ENCODE data around the gene SHB.

SHB gene

DNA sequence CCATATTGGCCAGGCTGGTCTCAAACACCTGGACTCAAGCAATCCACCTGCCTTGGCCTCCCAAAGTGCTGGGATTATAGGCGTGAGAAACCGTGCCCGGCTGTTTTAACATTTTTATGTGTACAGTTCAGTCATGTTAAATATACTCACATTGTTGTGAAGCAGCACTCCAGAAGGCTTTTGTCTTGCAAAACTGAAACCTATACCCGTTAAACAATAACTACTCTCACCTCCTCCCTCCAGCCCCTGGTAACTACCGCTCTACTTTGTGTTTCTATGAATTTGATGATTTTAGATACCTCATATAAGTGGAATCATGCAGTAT, 23.1 kb upstream of the SHB start:
- no peak overlapping the region for H3K27ac Mint-ChIP-seq
- no peaks in the 10 kb centered on the region for H3K4me1 Mint-ChIP-seq
- H3K9me3 Mint-ChIP-seq = no peaks in the 10 kb centered on the region
- H3K27me3 Mint-ChIP-seq = peaks cover 2% of the 10 kb centered on the region
- H3K4me3 Mint-ChIP-seq = no peak overlapping the region
- H3K36me3 Mint-ChIP-seq = no peaks in the 10 kb centered on the region

DNA sequence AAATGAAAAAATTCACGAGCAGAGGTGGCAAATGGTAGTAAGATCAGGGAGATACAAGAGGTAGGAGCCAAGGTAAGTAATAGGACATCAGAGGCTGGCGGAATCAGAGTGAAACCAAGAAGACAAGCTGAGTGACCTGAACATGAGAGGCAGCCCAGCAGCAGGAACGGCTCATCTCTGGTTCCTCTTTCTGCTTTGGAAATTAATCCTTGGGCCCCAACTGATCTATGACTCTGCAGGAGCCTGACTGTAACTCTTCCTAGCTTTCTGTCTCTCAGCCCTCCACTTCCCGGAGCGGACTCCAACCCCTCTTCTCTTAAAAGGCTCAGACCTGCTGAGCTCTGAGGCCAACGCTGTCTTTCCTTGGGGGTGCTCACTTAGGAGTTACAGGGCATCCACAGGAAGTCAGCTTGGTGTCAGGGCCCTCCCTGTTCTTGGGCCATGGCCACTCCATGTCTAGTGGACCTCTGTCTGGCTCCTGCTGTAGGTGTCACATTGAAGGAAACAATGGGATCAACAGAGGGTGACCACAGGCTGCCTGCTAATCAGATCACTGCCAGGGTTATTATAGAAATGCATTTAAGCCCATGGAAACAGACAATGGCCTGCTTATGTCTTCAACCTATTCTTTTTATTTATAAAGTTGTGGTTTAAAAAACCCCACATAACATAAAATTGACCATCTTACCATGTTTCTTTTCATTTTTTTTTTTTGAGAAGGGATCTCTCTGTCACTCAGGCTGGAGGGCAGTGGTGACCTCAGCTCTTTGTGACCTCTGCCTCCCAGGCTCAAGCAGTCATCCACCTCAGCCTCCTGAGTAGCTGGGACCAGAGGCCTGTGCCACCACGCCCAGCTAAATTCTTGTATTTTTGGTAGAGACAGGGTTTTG, 22.5 kb upstream of the SHB start:
- Mint-ChIP-seq H3K9me3 (no peaks in the 10 kb centered on the region), H3K27me3 (peaks cover 2% of the 10 kb centered on the region), H3K4me3 (no peak overlapping the region), H3K36me3 (no peaks in the 10 kb centered on the region), H3K4me1 (no peaks in the 10 kb centered on the region), H3K27ac (no peak overlapping the region)

DNA sequence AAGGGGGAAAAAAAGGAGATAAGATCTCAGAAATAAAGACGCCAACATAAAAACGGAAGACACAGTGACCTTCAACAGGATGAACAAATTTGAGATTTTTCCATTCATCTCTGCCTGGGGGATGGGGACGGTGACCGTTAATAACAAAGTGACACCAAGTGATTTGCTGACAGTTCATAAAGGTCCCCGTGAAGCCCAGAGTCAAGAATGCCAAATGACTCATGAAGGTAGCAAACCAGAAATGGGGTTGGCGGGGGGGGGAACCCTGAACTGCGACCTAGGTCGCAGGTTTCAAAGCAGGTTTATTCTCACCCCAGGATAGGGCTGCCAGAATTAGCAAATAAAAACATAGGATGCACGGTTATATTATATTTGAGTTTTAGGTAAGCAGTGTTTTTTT, 21.1 kb upstream of the SHB start:
- no peaks in the 10 kb centered on the region for H3K9me3 Mint-ChIP-seq
- no peak overlapping the region for H3K4me3 Mint-ChIP-seq
- no peaks in the 10 kb centered on the region for H3K36me3 Mint-ChIP-seq
- no peak overlapping the region for H3K27ac Mint-ChIP-seq
- H3K4me1 Mint-ChIP-seq = no peaks in the 10 kb centered on the region
- H3K27me3 Mint-ChIP-seq = peaks cover 2% of the 10 kb centered on the region

DNA sequence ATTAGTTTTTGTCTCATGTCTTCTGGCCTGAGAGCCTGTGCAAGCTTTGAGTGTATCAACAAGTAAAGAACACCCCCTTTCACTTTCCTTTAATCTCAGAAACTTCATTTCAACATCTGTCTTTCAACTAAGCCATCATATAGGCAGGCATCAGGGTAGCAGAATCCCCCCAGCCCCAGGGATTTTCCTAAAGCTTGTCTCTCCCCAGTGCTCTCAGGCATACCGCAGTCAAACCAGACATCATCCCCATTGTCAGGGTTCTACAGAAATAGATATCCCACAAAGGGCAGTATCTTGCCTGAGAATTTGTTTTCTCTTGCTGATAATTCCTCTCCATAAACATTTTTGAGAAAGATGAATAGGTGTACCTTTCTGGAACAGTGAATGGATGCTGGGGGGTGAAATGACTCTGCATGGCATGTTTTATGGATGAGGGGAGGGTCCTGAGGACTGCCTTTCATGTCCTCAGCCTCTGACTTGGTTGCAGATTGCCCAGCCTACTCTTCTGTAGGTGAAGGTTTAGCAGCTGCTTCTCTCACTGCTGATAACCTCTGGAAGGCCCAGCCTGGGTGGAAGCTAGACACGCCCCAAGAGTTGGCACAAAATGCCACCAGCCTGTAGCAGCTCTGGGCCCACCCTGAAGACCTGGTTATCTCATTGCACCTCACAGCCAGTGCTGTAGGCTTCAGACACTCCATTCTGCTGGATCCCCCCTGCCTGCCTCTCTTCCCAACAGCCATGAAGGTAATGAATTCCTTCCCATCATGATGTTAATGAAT, 20.5 kb upstream of the SHB start:
- peaks cover 2% of the 10 kb centered on the region for H3K27me3 Mint-ChIP-seq
- H3K36me3 Mint-ChIP-seq = no peaks in the 10 kb centered on the region
- H3K4me1 Mint-ChIP-seq = no peaks in the 10 kb centered on the region
- no peak overlapping the region for H3K27ac Mint-ChIP-seq
- no peak overlapping the region for H3K4me3 Mint-ChIP-seq
- no peaks in the 10 kb centered on the region for H3K9me3 Mint-ChIP-seq

DNA sequence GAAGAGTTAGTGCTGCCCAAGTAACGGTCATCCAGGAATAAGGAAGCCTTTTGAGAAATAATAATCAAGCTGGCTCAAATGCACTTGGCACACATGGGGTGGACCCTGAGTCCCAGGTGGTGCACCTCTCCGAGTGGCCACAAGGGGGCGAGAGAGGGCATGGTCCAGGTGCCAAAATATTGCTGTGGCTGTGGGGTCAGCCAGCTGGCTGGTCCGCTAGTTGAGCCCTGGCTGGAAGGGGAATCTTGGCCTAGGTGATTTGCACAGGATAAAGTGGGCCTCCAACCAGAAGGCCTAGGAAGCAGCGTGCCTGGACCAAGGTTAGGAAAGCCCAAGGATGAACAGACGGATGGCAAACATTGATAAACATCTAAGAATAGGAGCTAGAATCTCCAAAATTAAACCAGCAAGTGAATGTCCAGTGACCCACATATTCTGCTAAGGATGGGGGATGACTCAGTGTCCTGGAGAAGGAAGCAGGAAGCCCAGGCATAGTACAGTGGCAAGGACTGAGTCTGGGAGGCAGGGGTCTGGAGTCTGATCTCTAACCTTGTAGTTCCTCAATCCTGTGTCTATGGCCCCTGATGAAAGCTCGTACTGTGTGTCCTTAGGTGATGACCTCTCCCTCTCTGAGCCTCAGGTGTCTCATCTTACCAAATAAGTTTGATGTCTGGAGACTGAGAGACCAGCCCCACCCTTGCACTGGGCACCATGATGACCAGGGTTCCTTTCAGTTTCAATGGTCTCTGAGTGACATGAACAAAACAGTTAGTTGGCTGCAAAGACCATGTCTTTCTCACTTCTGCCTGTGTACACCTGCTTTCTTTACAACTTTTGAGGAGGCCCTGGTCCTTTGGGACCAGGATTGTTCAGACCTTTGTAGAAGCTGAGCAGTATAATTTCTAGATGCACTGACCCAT, 19.2 kb upstream of the SHB start:
- Mint-ChIP-seq H3K27me3 (peaks cover 2% of the 10 kb centered on the region), H3K4me3 (no peak overlapping the region), H3K4me1 (no peaks in the 10 kb centered on the region), H3K27ac (no peak overlapping the region), H3K9me3 (no peaks in the 10 kb centered on the region), H3K36me3 (no peaks in the 10 kb centered on the region)

DNA sequence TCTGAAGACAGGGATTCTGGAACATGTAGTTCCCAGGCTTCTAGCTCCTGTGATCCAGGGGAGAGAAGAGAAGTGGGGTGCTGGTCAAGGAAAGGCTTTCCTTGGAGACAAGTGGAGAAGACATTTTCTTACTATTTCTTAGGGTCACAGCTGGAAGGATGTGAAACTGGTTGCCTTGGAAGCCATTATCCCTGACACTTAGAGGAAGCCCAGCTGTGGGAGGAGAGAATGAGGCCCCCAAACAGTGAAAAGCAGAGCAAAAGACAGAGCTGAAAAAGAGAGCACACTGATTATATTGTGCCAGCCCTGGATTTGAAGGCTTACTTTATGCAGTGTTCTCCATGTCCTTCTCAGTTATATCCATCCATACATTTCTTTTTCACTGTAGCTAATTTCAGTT, 17.5 kb upstream of the SHB start:
- peaks cover 2% of the 10 kb centered on the region for H3K27me3 Mint-ChIP-seq
- no peak overlapping the region for H3K4me3 Mint-ChIP-seq
- H3K36me3 Mint-ChIP-seq = no peaks in the 10 kb centered on the region
- no peaks in the 10 kb centered on the region for H3K9me3 Mint-ChIP-seq
- H3K27ac Mint-ChIP-seq = no peak overlapping the region
- no peaks in the 10 kb centered on the region for H3K4me1 Mint-ChIP-seq

DNA sequence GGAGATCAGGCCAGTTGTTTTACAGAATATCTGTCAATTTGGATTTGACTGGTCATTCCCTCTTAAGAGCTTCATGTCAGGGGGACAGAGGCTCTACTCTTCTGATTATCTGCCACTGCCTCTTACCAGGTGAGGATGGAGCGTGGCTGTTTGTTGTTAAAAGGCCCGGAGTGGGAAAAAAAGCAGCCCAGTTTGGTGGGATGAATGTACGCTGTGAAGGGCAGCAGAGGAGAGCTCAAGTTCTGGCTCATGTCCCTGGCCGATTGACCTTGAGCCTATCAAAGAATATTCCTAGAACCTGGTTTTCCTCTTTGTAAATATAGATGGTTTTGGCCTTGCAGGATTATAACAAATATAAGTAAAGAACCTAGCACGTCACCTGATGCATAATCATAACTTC, 16.3 kb upstream of the SHB start:
- H3K9me3 Mint-ChIP-seq = no peaks in the 10 kb centered on the region
- peaks cover 2% of the 10 kb centered on the region for H3K27me3 Mint-ChIP-seq
- no peak overlapping the region for H3K27ac Mint-ChIP-seq
- H3K4me1 Mint-ChIP-seq = no peaks in the 10 kb centered on the region
- no peaks in the 10 kb centered on the region for H3K36me3 Mint-ChIP-seq
- no peak overlapping the region for H3K4me3 Mint-ChIP-seq

DNA sequence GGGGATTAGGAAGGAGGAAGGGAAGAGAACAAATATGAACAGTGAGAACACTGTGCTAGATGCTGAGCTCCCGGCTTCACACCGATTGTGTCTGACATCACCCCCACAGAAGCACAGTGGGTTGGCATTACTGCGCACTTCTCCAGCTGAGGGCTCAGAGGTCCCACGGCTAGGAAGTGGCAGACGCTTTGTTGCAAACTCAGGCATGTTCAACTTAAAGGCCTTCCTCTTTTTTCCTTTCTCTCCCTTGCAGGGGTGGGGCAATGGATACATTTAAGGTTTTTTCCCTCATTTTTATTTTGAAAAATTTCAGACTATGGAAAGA, 15.5 kb upstream of the SHB start:
- no peak overlapping the region for H3K27ac Mint-ChIP-seq
- H3K36me3 Mint-ChIP-seq = no peaks in the 10 kb centered on the region
- H3K4me1 Mint-ChIP-seq = no peaks in the 10 kb centered on the region
- H3K9me3 Mint-ChIP-seq = no peaks in the 10 kb centered on the region
- H3K27me3 Mint-ChIP-seq = peaks cover 5% of the 10 kb centered on the region
- H3K4me3 Mint-ChIP-seq = no peak overlapping the region

DNA sequence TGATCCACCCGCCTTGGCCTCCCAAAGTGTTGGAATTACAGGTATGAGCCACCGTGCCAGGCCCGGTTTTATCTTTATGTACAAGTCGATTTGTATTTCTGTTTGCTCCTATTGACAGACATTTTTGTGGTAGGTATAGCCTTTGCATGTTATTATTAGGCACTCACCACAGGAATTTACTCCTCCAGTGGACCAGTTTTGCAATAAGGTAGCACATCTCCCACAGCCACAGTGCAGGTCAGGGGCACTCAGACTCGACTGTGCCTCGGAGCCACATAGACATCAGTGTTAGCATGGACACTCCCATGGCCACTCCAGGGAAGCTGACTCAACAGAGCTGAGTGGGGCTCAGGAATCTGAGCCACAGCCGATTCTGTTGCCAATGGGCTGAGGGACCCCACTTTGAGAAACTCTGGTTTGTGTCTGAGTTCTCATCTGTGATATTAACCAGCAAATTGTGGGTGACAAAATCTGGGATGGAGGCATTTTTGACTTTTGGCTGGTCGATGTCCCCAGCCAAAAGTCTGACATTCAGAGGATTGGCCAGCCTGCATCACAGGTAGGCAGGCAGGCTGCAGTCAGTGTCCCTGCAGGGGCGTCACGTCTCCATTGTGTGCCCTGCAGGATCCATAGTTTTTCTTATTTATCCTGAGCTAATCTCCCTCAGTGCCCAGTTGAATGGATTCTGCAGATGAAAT, 15.0 kb upstream of the SHB start:
- Mint-ChIP-seq H3K4me1 (no peaks in the 10 kb centered on the region), H3K27me3 (peaks cover 10% of the 10 kb centered on the region), H3K9me3 (no peaks in the 10 kb centered on the region), H3K27ac (no peak overlapping the region), H3K4me3 (no peak overlapping the region), H3K36me3 (no peaks in the 10 kb centered on the region)

DNA sequence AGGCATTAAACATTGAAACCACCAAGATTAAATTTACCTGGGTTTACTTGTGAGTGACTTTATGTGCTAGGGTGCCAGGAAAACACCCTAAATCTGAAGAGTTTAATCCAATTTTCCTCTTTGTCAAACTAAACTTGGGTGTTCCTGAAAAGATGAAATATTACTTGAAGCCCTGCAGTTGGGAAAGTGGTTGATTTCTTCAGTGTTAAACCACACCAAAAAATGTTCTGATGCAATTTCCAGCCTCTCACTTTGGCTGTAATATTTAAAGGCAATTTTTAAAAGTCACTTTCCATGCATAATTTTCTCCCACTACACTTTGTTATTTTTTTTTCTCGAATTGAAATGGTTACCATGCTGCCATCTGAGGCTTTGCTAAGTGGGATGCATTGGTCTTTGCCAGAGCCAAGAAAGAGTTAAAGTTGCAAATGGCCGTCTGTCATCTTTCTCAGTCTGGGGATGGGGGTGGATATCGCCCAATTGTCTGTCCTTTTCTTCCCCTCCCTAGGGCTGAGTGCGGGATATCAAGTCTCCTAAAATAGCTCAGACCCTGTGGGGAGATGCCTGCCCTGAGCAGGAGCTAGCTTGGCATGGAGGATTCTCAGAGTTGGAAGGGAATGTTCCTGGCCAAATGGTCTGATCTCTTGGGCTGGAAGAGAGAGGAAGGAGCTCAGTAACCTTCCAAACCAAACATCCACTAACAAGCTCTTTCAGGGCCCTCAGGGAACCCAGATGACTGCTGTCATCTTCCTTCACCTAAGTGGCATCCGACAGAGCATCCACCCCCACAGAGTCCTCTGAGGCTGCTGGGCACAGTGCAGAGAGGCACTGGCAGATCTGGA, 13.6 kb upstream of the SHB start:
- H3K9me3 Mint-ChIP-seq = no peaks in the 10 kb centered on the region
- no peak overlapping the region for H3K27ac Mint-ChIP-seq
- no peaks in the 10 kb centered on the region for H3K4me1 Mint-ChIP-seq
- no peak overlapping the region for H3K4me3 Mint-ChIP-seq
- H3K36me3 Mint-ChIP-seq = no peaks in the 10 kb centered on the region
- peaks cover 10% of the 10 kb centered on the region for H3K27me3 Mint-ChIP-seq

DNA sequence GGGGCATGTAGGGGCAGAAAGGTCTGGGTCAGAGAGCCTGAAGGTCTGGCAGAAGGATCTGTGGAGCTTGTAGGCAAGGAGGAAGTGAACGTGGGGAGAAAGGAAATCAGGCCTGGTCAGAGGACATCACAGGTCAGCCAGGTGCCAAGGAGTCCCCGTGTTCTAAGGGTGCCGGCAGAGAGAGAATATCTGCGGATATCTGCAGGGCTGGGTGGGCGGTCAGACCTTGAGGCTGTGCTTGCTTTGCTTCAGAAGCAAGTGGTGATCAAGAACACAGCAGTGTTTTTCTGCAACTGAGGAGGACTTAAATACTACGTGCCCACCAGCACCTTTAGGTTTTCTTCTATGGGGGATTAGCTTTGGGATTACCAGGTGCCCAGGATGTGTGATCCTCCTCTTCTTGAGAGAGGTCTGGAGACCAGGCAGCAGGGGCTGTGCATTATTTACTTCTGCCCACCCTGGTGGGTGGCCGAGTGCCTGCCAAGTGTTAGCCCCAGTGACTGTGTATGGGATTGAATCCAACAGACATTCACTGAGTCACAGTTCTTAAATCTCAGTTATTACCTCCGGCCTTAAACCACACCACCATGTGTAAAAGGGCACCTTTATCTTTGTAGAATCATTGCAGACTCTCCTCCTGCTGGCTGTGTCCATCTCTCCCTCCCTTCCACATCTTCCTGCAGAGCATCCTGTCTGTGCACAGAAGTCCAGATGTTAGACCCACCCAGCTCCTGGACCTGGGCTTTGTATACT, 12.5 kb upstream of the SHB start:
- H3K36me3 Mint-ChIP-seq = no peaks in the 10 kb centered on the region
- H3K4me1 Mint-ChIP-seq = peaks cover 7% of the 10 kb centered on the region
- H3K27me3 Mint-ChIP-seq = peaks cover 16% of the 10 kb centered on the region
- H3K27ac Mint-ChIP-seq = no peak overlapping the region
- no peak overlapping the region for H3K4me3 Mint-ChIP-seq
- H3K9me3 Mint-ChIP-seq = peaks cover 5% of the 10 kb centered on the region

DNA sequence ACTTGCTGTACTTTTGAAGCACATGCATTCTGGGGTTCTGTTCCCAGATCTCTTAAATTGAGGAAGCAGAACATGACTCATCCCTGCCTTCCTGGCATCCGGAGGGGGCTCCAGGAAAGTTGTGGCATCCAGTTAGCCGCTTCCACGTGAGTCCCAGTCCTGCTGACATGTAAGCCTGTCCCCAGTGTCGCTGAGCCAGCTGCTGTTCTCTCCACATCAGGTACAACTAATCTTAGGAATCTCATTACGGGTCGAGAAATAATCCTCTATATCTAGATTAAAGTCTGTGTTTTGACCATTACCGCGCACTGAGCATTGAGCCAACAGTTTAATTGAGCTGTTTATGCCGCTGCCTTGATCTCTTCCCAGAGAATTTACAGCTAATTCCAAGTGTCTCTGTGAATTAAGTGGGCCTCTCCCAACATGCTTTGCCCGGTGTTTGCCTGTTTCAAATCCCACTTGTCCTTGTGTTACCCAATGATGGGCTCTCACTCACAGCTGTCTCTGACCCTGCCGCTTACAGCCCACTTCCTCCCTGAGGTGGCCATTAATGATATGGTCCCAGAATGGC, 10.5 kb upstream of the SHB start:
- Mint-ChIP-seq H3K27ac (no peak overlapping the region), H3K27me3 (peaks cover 17% of the 10 kb centered on the region), H3K4me3 (no peak overlapping the region)

DNA sequence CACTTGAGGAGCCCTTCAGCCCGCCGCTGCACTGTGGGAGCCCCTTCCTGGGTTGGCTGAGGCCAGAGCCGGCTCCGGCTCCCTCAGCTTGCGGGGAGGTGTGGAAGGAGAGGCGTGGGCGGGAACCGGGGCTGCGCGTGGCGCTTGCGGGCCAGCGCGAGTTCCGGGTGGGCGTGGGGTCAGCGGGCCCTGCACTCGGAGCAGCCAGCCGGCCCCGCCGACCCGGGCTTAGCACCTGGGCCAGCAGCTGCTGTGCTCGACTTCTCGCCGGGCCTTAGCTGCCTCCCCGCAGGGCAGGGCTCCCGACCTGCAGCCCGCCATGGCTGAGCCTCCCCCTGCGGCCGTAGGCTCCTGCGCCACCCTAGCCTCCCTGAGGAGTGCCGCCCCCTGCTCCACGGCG, 6.2 kb upstream of the SHB start:
- H3K36me3 Mint-ChIP-seq = peaks cover 1% of the 10 kb centered on the region
- H3K27me3 Mint-ChIP-seq = peaks cover 17% of the 10 kb centered on the region
- no peak overlapping the region for H3K27ac Mint-ChIP-seq
- H3K4me1 Mint-ChIP-seq = peaks cover 16% of the 10 kb centered on the region
- H3K9me3 Mint-ChIP-seq = peaks cover 5% of the 10 kb centered on the region
- no peak overlapping the region for H3K4me3 Mint-ChIP-seq

More for the DNA sequence above, 10.5 kb upstream of the SHB start:
- H3K36me3 Mint-ChIP-seq = peaks cover 1% of the 10 kb centered on the region
- H3K4me1 Mint-ChIP-seq = peaks cover 9% of the 10 kb centered on the region
- peaks cover 5% of the 10 kb centered on the region for H3K9me3 Mint-ChIP-seq
